ENCODE measurements around the gene APLN. TPM values are rescaled to one million over a fixed set of nuclear protein-coding genes. Genes with fewer than 3 reads are reported as not detected.

Gene APLN
- 3.8 and 4.8 TPM in 2 replicates for total RNA-seq (2014; rRNA removed; shearing (Covaris generic))
- 6.3 TPM in 2 replicates for polyA plus RNA-seq (2015; cell fraction: cytosol; rRNA removed)
- 3.5 and 4.5 TPM in 2 replicates for polyA plus RNA-seq (2015; cell fraction: nucleus; rRNA removed)

- peak; percentile 52 for DNase-seq (ENCODE audit: low read depth)
Measured at GRCh38 chrX:129654652-129655546, at the start of gene APLN. Gene APLN (minus strand): TSS chrX:129654956. CDS start chrX:129654630, 326 bp downstream.

GRCh38 chrX:129704491-129704890 is 49.7 kb upstream of the APLN start:
- no peak for DNase-seq (ENCODE audit: low read depth)

- DNase-seq (ENCODE audit: low read depth), result no peak
Measured at GRCh38 chrX:129701624-129702069, 46.9 kb upstream of the APLN start.

- DNase-seq (ENCODE audit: low read depth), result no peak
Measured at GRCh38 chrX:129700536-129700935, 45.8 kb upstream of the APLN start.

- no peak for DNase-seq (ENCODE audit: low read depth)
Measured at GRCh38 chrX:129698150-129698549, 43.4 kb upstream of the APLN start.

GRCh38 chrX:129697204-129697829 is 42.6 kb upstream of the APLN start:
- peak; percentile 1 for DNase-seq (ENCODE audit: low read depth)

- no peak for DNase-seq (ENCODE audit: low read depth)
Measured at GRCh38 chrX:129696463-129697155, 41.9 kb upstream of the APLN start.

GRCh38 chrX:129695937-129696336 is 41.2 kb upstream of the APLN start:
- DNase-seq (ENCODE audit: low read depth), result no peak

- DNase-seq (ENCODE audit: low read depth), result no peak
Measured at GRCh38 chrX:129695535-129695934, 40.8 kb upstream of the APLN start.

- no peak for DNase-seq (ENCODE audit: low read depth)
Measured at GRCh38 chrX:129694805-129695204, 40.0 kb upstream of the APLN start.

- no peak for DNase-seq (ENCODE audit: low read depth)
Measured at GRCh38 chrX:129693354-129693753, 38.6 kb upstream of the APLN start.

GRCh38 chrX:129690435-129690834 is 35.7 kb upstream of the APLN start:
- no peak for DNase-seq (ENCODE audit: low read depth)

GRCh38 chrX:129689796-129690195 is 35.0 kb upstream of the APLN start:
- DNase-seq (ENCODE audit: low read depth), result no peak

- DNase-seq (ENCODE audit: low read depth), result no peak
Measured at GRCh38 chrX:129688097-129688496, 33.3 kb upstream of the APLN start.

- no peak for DNase-seq (ENCODE audit: low read depth)
Measured at GRCh38 chrX:129686422-129686948, 31.7 kb upstream of the APLN start.

- DNase-seq (ENCODE audit: low read depth), result no peak
Measured at GRCh38 chrX:129682979-129683378, 28.2 kb upstream of the APLN start.

- peak; percentile 28 for DNase-seq (ENCODE audit: low read depth)
Measured at GRCh38 chrX:129679901-129680300, 25.1 kb upstream of the APLN start.

- no peak for DNase-seq (ENCODE audit: low read depth)
Measured at GRCh38 chrX:129678614-129679195, 23.9 kb upstream of the APLN start.

- DNase-seq (ENCODE audit: low read depth), result no peak
Measured at GRCh38 chrX:129667412-129667811, 12.7 kb upstream of the APLN start.

- DNase-seq (ENCODE audit: low read depth), result peak; percentile 90
Measured at GRCh38 chrX:129665916-129666644, 11.3 kb upstream of the APLN start.

All from HT1080 (cell line).